Iris pigment epithelial cell (primary cell): ENCODE data around the gene FUOM.

Source experiments
- DNase-seq: peaks from one replicate; pipeline ENCODE4 v3.0.0-alpha.2; 2011; ENCODE audit warnings: low read depth

The FUOM gene

DNA sequence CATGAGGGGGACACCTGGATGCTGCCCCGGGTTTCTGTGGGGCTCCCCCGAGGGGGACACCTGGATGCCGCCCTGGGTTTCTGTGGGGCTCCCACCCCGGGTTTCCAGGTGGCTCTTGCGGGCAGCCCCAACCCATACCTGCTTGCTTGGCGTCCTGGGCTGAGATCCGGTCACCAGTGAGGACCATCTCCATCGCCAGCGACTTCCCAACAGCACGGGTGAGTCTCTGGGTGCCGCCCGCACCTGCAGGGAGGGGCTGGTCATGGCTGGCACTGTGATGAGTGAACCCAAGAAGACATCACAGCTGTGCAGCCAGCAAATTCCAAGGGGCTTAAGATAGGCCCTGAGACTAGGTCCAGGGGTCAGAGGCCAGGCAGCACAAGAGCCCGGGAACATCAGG lies 8.9 kb upstream of the FUOM start:
- no peak for DNase-seq

DNA sequence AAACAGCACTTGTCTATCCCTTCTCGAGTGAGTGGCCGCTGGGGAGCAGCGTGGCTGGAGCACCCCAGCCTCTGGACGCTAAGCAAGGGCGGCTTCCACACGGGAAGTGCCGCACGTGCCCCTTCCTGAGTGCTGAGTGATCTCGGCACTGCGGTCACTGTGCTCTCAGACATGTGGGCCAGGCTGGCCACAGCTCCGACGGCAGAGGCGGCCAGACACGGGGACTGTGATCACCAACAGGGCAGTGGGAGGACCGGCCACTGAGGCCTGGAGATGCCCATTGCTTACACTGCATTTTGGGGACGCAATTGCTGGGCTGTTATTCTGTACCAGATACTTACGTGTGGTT lies 8.3 kb upstream of the FUOM start:
- DNase-seq, result no peak

DNA sequence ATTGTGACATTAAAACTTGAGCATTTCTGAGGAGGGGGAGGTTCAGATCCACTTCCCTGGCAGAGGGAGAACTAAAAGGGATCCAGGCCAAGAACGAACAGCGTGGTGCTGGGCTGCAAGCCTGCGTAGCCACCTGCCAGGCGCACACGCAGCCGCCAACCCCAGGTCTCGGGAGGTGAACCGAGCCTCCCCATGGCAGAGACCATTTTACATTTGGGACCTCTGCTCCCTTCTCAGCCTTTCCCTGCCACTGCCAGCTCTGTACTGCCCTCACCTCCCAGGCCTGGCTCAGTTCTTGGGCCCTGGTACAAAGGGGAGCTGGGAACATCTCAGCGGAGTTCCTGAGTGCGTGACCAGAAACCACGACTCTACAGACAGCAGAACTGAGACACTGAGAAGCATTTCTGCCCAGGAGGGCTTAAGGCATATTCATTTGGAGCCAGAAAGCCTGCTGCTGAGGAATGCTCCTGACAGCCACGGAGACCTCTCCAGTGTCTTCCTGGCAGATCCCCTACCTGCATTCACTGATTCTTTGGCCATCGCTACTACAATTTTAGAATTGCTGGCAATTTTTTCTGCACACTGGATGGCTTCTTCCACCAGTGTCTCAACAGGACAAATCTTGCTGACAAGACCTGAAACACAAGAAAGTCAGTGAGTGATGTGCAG lies 7.8 kb upstream of the FUOM start:
- no peak for DNase-seq

DNA sequence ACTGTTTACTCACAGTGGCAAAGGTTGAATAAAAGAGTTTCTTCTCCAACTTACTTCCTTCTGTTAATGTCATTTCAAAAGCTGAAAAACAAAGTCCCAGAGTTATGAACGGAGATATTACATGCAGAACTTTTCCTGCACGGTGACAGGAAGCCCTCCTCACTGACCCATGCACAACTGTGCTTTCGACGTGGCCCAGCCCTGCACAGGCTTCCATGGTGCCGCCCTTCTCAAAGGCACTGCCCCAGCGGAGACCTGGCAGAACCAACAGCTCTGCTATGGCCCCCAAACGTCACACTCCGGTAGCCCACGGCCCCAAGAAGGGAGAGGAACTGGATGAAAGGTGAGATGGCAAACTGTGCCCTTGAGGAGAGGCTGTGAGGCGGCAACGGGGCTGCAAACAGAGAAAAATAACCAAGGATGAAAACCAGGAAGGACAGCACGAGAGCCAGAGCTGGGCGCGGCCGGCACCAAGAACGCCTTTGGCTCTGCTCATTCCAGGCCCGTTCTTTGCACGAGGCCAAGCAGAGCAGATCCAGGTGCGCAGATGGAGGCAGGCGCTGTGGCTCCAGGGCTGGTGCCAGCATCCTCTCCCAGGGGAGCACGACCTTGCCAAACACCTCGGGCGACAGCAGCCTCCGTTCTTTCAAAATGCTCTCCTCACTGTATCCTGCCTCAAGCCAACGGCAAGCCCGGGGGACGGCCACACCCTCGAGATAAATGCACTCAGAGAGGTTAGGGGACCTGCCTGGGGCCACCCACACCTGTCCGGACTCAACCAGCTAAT lies 7.0 kb upstream of the FUOM start:
- DNase-seq, result no peak

DNA sequence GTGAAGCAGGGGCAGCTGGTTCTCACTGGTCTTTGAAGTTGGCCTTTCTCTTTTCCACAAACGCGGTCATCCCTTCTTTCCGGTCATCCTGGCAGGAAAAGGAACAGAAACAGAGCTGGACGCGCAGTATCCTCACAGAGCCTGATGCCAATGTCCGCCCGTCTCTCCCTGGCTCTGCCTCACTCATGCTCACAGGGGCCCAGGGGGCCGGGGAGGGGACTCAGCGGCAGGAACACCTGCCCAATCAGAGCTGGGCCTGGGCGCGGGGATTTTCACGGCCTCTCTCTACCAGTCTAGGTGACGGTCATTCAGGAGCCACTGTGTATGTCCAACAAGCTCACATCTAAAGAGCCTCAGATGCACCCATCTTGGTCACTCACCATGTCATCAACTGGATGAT lies 5.0 kb upstream of the FUOM start:
- no peak for DNase-seq

DNA sequence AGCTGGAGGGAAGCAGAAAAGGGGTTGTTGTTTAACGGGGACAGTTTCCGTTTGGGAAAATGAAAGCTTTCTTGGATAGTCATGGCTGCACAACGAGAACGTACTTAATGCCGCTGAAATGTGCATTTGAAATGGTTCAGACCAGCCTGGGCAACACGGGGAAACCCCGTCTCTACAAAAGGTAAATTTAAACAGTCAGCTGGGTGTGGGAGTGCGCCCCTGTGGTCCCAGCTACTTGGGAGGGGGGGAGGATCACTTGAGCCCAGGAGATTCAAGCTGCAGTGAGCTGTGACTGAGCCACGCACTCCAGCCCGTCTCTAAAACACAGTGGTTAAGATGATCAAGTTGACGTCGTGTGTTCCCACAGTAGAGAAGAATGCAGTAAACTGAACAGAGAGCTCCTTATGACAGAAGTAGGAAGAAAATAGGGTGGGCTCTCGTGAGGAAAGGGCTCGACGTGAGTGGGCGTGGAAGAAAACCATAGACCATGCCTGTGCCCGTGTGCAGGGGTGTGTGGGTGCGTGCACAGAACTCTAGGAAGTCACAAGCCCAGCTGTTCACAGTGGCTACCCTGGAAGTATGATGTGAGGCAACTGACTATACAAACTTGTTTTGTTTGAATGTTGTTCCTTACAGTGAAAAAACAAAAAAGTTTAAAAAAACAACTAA lies 4.1 kb upstream of the FUOM start:
- no peak for DNase-seq

DNA sequence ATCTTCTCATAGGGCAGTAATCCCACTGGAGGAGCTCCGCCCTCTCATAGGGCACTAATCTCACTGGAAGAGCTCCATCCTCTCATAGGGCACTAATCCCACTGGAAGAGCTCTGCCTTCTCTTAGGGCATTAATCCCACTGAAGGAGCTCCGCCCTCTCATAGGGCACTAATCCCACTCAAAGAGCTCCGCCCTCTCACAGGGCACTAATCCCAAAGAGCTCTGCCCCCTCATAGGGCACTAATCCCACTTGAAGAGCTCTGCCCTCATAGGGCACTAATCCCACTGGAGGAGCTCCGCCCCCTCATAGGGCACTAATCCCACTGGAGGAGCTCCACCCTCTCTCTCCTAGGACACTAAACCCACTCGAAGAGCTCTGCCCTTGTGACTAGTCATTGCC lies 3.4 kb upstream of the FUOM start:
- no peak for DNase-seq

DNA sequence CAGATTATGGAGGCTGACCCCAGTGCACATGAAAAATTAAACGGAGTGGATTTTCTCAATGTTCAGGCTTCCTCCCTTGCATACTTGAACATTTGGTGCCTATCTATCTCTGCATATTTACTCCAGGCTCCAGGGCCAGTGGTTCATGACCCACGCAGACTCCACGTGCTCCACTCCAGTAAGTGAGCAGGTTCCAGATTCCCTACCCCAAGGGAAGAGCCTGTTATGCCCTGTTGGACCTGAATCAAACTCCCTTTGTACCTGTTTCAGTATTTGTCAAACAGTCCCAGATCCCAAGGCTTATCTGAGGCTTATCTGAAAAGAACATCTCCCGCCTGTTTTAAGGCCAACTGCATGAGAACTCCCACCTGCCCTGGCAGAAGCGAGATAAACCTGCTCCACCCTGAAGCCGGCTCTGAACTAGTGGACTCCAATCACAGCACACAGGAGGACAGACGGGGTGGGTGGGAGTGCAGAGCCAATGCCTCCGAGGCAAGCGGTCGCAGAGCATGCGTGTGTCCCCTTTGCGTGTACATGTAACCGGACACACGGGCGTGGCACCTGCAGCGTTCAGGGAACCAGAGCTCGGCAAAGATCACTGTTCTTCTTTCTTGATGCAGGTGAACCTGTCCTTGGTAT lies 2.3 kb upstream of the FUOM start:
- DNase-seq, result no peak

DNA sequence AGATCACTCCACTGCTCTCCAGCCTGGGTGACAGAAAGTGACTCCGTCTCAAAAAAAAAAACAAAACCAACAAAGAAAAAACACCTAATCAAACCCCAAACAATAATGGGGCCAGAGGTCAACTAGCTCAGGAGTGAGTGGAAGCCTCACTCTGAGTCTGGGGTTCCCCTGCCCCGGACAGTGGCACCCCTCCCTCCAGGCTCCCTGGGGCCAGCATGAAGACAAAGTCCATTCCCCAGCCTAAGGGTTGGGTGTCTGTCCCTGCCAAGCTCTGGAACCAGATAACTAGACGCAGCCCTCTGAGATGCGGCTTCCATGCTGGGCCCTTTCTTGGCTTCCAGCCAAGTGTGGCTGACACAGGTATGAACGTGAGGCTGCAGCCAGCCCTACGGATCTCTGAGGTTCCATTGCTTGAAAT lies 1.7 kb upstream of the FUOM start:
- no peak for DNase-seq

DNA sequence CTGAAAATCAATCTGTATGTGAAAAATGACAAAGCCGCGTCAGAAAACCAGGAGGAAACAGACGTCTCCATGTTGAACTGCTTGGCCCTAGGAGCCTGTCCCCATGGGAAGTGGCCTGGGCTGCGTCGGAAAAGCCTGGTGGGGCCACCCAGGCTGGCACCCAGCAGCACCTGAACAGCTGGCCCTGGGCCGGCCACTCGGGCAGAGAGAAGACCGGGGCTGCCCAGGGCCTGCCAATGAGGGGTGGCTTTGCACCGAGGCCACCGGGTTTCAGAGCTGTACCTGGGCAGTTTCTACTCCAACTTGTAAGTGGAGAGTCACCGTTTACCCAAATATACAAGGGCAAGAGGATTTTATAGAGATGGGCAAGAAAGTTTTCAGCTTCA lies 1.1 kb upstream of the FUOM start:
- DNase-seq, result no peak

DNA sequence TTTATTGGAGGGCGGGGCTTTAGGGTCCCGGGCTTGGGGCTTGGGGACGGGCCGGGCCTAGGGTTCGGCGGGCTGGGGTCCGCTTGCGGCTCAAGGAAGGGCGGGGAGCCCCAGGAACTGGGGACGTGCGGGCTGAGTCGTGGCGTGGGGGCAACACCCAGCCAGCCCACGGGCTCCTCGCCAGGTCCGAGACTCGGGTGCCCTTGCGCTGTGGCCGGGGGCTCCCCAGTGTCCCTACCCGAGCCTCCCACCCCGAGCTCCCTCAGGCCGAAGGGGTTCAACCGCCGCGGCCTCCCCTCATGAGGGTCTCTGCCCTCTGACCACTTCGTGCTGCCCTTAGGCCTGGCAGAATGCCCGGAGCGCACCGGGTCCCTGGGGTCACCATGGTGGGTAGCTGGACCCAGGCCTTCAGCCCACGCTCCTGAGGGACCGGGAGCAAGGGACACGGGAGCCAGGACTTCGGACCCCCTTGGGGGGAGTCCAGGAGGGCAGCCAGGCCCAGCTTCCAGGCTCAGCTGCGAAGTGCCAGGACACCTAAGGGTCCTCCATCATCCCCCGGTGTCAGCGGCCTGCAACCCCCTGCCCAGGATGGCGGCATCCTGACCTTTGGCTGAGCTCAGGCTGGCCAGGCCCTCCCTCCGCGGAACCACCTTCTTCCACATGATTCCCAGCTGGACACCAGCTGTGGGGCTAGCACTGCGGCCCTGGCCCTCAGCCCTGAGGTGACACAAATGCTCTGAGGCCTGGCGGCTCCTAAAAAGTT lies 524 bp upstream of the FUOM start:
- no peak for DNase-seq

DNA sequence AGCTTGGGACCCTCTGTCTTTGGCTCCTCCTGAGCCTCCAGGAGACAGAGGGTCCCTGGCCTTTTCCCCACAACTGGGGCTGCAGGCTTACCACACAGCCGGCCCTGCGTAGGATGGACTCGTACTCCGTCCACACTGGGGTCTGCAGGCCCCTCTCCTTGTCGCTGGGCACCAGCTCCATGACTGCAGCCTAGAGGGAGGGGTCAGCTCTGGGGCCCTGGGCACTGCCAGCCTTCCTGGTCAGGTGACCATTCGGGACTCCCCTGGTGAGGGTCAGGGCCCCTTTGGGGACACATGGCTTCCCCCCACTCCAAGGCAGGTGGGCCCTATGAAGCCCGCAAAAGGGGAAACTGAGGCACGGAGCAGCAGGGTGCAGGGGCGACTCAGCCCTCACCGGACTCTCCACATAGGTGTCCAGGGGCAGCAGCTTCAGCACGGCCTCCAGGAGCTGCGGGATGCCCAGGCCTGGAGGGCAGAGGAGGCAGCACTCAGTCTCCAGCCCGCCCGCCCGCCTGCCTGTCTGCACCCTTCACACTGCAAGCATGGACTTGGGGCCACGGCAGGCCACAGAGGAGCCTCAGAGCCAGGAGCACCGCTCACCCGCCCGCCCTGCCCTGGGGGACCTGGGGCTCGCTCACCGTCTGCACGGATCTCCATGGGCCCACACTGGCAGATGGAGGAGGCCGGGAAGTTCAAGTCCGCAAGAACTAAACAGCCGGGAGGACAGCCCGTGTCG lies 1.1 kb downstream of the FUOM start:
- DNase-seq, result no peak

DNA sequence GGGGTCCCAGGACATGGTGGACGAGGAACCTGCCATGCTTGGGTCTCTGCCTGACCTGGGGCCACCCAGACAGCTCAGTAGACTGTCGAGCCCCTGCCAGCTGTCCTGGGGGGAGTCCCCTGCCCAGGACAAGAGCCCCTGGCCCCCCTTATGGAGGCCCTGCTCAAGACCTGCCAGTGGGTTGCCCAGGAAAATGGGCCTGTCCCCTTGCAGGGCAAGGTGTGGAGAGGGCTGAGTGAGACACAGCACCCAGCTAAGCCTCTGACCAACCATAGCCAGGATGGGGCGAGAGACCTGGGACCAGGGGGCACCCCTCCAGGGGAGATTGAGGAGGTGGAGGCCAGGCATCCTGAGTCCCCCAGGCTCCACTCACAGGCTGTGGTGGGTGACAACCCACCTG lies 1.8 kb downstream of the FUOM start:
- DNase-seq, result no peak

DNA sequence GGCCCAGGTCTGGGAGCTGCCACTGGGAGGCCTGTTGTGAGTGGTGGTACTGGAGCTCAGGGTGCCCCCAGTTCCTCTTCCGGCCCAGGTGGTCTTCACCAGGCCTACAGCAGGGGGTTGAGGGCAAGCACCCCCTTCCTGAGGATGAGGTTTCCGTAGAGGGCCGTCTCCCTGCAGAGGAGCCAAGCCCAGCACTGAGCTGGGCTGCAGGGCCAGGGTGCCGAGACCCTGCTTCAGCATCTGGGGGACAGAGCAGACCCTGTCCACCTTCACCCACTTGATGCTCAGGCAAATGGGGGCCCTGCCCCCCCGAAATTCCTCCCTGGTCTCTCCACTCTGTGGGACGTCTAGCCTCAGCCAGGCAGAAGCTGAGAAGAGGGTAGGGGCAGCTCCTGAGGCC lies 2.6 kb downstream of the FUOM start:
- DNase-seq, result no peak

DNA sequence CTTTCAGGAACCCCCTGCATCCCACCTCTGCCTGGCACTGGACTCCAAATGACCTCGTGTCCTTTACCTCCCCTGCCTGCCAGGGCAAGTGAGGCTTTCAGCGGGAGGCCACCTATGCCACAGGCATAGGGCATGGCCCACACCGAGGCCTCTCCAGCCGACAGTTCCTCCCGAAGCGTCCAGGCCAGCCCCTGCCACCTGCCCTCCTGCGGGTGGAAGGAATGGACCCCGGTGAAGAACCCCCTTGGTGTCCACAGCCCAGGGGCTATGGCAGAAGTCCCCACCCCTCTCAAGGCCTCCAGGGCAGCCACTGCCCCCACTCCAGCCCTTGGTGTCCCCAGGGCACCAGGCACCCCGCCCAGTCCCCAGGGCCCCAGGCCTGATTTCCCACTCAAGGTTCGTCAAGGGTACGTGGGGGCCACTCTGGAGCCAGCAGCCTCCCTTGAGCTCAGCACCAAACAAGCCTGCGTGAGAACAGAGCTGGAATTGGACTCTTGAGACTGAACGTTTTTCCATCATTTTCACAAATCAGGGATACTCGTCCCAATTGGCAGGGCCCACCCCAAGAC lies 3.1 kb downstream of the FUOM start:
- DNase-seq, result no peak

DNA sequence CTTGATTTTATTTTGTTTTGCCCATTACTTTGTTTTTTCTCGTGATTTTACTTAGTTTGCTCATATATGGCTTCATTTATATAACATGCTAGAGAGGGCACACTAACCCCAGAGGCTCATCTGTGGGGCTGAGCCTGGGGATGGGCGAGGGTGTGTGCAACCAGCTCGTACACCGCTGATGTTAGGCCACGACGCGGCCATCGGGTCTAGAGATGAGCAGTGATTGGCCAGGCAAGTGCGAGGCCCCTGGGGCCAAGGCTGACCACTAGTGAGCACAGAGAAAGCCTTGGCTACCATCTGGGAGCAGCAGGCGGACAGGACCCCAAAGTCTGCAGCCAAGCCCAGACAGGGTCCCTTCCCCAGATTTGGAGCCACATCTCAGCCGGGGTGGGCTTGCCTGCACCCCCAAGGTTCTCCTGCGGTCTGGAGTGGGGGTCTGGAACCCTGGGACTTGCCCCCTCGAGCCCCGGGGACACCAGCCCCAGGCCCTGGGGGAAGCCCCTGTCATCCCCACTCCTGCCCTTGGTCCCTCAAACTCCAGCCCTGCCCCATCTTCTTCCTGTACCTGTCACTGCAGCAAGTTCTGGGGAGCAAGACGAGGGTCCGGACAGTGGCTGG lies 3.7 kb downstream of the FUOM start:
- DNase-seq, result no peak

DNA sequence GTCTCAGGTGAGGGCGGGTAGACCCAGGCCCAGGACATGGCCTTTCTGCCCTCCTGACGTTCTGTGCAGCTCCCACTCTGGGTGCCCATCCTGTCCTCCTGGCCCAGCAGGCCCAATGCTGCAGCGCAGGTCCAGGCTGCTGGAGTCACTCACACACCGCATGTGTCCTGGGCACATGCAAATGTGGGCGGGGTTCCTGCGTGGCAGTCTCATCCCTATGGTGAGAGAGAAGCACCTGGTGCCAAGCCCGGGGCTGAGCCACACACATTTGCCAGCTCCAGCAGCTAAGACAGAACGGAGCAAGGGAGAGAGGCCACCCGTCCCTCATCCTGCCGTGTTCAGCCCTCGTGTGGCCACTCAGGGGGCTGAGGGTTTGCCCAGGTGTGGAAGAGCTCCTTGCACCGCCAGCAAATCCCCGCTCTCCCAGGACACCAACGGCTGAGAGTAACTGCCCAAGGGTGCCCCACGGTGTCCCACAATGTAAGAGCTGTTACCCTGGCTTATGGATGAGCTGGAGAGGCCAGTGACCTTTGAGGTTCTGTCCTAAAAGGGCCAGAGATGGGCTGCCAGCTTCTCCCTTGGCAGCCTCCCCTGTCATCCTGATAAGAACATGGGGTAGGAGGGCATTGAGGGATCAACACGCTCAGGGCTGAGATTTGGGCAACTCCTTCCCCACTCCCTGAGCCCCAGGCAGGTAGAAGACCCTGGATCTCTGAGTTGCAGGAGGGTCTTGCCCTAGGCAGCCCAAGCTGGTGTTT lies 4.4 kb downstream of the FUOM start:
- no peak for DNase-seq

DNA sequence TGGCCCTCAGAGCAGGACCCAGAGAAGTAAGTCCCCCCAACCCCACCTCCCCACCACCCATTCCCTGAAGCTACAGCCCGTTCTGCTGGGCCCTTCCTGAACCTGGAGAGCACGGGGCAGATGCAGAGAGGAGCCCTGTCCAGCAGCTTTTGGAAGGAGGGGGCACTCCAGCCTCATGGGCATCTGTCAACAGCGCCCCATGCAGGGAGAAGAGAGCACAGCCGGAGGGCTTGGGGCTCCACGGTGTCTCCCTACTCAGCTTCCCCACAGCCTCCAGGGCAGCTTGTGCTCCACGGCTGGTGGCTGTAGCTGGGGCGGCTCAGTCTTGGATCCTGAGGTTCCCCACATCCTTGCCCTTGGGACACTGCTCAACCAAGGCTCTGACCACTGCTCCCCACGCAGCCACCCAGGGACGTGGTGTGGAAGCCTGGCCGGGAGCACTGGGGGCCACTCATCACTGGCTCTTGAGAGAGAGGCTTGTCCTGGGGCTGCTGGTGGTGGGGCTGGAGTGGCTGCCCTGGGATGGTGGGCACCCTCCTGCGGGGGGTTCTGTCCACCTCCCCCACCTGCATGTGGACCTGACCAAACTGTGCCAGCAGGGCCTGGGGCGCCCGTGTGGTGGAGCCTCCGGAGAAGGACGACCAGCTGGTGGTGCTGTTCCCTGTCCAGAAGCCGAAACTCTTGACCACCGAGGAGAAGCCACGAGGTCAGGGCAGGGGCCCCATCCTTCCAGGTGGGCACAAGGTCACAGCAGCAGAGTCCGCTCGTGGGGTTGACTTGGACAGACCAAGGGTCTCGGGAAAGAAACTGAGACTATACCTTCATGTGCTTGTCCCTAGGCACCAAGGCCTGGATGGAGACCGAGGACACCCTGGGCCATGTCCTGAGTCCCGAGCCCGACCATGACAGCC lies 6.2 kb downstream of the FUOM start:
- DNase-seq, result no peak

DNA sequence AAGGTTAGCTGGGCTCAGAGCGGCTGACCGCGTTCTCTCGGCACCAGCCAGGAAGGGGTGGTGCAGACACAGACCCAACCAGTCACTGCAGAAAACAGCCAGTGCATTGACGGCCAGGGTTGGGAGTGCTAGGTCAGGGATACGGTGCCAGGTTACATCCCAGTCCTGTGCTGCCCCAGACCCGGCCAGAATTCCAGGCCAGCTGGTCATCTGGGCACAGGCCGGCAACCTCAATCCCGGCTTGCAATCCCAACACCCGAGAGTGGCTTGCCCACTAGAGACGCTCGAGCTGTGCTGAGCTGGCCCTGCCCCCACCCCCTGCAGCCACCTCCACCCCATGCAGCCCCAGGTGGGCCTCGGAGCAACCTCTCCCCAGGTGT lies 6.9 kb downstream of the FUOM start:
- no peak for DNase-seq
